Anterior cingulate cortex (tissue), 58 donors: Measurements from ENCODE around the gene BCOR.

Experiments
- DNase-seq, 58 donors: peaks; one replicate each; lab custom pipeline; 2025; lab: John Stamatoyannopoulos, UW

Gene BCOR

DNA sequence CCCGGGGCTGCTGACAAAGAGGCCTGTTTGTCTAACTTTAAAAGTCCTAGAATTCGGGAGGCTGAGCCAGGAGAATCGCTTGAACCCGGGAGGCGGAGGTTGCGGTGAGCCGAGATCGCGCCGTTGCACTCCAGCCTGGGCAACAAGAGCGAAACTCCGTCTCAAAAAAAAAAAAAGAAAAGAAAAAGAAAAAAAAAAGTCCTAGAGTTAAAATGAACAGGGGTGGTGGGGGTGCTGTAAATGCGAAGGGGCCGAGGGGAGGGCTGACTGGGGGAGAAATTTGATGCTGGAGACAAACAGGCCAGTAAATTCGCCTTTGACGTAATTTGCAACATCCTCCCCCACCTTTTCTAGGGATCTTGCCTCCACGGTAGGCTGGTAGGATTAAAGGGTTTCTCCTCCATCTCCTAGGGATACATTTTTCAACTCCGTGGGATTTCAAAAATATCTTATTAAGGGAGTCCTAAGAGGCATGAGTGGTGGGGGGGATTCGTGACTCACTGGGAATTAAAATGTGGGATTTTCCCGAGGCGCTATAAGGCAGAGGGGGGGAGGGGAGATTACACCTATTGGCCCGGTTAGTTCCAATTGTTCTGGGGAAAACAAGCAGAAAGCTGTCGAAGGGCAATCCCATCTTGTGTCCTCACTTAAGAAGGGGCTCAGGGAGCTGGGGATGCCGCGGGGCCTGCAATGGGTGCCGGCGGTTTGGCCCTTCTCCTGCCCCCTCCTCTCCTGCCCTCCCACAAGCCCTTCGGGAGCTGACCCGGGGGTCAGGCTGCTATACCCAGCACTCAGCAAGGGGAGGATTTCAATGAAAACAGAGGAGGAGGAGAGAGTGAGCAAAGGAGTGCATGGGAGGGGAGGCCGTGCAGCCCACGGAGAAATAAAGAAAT is 3.0 kb upstream of the BCOR start:
- no peak for DNase-seq

DNA sequence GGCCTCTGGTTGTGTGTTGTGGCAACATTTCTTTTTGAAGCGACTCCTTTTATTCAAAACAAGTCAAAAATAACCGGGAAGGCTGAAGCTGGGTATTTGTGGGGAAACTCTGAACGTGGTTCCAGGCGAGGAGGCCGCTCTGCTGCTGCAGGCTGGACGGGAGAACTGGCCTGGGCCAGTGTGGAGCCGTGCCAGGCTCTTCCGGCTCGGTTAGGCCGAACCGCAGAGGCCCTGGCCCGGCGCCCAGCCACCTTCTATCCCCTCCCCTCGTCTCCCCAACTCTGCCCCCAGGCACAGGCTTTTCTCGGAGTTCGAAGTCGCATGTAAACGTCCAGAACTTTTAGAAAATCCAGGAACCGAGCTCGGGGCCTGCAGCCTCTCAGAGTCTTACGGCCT is 2.4 kb upstream of the BCOR start:
- DNase-seq, result peak in 3 of 58 donors; percentile 1 to 15 (median 5)

DNA sequence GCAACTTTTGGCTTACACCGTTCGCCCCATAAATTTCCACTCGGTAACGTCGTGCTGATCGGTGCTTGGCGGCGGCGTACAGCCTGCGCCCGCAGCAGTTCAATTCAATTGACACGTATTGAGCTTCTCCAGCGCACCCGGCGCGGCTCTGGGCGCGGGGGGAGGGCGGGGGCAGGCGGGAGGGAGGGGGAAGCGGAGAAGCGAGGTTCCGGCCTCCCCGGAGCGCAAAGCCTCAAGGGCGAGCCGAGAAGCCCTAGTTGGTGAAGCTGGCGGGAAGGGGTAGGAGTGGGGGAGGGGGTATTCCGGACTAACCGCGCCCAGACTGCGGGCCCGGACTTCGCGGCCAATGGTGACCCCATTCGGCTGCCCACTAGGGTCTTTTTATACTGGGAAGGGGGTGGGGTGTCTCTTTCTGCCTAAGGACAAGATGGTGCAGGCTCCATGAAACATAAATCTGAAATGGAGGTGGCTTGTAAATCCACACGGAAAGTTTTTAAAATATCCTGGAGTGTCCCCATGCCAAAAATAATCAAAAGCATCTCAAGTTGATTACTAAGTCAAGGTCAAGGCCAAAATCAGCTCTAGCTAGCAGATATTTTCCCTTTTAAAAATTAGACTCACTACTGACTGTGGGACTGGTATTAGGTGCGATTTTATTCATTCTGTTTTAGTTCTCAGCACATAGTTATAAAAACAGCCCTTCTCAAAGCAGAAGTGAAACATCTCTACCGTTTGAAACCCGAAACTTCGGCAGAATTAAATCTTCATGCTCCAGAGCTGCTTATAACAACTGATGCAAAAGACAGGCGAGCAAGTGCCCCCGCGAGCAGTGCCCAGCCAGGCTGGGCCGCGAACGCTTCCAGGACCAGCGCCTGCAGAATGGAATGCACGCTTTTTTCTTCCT is 1.5 kb upstream of the BCOR start:
- DNase-seq, result peak in 14 of 58 donors; percentile 0 to 47 (median 14)

DNA sequence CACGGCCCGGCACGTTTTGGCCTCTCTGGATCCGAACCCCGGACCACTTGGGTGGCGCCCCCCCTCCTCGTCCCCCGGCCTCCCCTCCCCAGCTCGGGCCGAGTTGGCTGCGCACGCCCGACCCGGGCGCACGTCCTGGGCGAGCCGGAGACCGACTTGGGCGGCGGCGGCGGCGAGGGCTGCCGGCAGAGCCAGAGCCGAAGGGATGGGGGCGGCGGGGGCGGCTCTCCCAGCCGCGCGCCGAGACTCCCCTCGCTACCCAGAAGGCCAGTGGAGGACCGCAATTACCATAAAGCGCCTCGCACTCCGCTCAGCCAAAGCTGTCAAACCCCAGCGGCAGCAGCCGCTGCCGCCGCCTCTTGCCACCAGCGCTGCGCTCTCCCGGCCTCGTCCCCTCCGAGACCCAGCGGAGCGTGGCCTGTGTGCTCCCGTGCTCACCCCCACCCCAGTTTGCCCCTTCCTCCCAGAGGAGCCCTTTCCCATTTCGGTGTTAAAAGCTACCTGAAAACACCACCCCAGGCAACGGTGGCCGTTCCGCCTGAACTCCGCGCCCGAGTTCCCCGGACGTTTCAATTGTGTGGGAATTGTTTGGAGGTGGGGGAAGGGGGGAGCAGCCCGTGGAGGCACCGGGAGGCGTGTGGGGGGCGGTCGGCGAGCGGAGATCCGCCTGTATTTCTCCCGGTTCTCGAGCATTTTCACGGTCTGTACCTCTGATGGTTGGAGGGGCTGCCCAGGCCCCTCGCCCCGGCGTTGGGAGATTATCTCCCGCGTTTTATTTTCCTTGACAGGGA is 701 bp upstream of the BCOR start:
- peak in 43 of 58 donors; percentile 3 to 76 (median 53) for DNase-seq

DNA sequence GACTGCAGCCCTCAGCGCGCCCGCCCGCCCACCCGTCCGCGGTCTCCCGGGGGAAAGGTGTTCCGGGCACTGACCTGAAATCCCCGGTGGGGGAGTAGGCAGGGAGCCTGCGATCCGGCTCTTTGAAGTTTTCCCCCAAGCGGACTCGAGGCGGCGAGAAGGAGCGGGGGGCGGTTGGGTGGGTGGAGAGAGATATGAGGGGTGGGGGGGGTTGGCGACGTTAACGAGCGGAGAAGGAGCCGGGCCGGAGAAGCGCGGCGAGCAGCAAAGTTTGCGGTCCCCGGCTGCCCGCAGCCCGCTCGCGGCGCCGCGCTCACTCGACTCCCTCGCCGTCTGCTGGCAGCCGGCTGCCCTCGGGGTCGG is 636 bp downstream of the BCOR start:
- DNase-seq, result peak in 3 of 58 donors; percentile 21 to 45 (median 34)

DNA sequence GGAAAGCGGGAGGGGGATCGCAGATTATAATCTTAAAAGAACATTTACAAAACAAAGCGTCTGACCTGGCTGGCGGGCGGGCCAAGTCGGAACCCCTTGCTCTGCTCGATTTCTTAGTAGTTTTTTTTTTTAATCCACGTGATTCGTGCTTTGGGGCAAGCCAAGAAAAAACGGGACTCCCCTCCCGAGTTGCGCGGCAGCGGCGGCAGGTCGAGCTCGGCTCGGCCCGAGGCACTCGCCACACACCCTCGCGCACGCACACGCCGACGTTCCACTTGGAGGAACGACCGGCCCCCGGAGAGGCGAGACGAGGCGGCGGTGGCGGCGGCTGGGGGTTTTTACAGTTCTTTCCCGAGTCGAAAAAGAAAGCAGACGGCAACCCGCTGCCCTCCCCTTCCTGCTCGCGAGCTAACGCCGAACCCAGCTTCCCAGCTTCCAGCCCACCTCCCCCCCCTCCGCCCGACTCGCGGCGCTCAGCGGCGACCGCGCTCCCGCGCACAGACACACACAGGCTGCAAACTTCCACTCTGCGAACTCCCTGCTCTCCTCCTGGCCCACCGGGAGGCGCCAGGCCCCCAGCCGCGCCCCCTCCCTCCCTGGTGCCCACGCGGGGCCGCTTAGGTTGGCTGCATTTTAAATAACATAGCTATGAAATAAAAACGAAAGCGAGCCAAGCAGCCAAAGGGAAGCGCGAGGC is 1.2 kb downstream of the BCOR start:
- DNase-seq, result peak in 42 of 58 donors; percentile 4 to 61 (median 27)

DNA sequence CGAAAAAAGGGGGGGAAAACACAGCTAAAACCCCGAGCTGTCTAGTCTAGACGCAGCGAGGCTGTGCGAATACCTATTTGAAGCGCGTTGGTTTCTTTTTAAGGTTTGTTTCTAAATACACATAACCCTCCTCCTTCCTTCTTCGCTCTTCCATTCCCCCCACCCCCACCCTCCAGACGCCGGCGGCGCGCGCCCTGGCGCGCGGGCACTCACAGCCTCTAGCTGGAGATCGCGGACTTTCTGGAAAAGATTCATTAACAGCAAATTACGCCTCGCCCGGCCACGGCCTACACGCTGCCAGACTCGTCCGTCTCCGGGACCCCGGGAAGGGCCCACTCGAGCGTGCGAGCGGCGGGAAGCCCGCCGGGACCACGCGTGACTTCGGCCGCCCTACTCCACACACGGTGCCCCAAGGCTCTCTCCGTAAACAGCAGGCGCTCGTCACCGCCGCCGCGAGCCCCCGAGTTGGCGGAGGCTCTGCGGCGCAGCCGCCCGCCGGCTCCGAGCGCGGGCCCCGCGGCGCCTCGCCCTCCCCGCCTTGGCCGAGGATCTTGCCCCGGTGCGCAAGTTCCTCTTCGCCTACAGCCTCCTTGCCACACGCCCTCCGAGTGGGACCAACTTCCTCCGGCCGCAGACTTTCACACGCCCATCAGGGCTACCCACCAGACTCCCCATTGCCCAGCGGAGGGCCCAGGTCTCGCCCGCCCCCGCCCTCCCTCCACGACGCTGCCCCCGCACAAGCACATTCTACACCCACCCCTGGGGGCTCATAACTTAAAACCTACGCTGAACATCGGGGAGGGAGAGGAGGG is 2.0 kb downstream of the BCOR start:
- DNase-seq, result peak in 32 of 58 donors; percentile 3 to 61 (median 25)

DNA sequence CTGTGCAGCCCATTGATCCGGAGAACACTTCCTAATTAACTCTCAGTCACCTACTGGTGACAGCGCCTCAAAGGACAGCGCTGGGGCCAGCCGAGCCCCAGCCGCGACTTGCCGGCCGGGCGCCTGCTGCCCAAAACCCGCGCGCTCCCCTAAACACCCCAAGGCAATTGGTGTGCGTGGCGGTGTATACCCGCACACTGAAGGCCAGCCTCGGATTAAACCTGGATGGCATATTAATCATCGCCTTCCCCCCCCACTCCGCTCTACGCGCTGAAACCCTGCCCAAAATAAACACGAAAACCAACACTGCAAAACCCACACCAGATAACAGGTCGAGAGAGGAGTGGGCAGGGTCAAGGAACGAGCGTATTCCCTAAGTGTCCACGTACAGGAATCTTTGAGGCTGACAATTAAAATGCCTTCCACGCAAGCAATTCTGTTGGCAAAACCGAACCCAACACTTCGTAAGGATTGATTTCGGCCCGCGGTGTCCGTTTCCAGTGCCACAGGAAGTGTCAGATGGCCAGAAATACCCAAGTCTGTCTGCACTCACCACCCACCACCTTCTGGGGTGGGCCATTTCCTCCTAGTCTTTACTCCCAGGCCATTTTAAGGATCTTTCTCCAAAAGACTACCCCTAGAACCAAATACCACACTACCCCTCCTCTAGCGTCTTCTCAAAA is 2.7 kb downstream of the BCOR start:
- peak in 3 of 58 donors; percentile 2 to 23 (median 7) for DNase-seq

DNA sequence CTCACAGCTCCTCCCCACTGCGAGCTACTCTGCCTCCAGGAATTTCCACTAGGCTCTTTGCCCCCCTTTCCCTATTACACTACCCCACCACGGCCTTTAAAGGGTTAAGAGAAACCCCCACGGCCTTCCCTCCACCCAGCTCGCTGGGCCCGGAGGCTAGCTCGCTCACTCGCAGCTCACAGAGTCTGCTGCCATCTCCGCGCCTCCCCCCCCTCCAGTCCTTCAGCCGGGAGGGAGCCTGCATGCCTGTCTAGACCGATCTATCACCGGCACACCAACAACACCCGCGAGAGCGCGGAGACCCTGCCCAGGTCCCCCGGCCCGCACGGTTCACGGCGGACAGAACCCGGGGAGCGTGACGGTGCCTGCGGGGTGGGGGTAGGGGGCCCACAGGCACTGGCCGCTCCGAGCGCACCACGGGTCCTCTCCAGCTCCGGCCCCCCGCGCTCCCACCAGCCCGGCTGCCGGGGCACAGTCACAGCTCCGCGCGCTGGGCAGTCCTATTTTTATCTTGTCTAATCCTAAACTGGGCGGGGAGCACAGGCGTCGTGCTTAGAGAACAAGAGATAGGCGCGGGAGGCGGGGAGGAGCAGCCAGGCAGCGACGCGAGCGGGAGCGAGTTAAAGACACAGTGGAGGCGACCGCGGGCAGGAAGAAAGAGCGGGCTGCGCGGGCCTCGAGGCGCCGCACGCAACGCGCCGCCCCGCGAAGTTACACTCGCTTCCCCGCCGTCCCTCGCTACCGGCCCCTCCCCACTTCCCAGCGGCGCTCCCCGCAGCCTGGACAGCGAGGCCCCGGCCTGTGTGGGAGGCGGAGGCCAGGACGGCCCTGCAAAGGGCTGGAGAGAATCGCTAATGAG is 3.5 kb downstream of the BCOR start:
- DNase-seq, result peak in 29 of 58 donors; percentile 3 to 53 (median 23)

DNA sequence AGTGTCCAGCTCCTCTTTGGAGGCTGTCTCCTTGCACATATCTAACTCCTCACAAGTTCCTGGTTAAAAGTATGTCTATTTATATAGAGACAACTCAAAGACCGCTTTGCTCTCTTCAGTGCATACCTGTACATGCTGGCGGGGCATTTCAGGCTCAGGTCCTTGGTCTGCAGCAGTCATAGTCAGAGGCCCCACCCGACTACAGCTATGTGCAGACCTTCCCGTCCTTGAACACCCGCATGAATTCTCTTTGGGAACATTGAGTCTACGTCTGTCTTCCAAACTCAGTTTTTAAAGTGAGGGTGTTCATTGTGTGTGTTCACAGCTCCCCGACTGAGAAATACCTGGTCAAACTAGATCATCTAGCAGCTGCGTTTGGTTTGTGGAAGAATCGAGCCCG is 4.2 kb downstream of the BCOR start:
- DNase-seq, result no peak

DNA sequence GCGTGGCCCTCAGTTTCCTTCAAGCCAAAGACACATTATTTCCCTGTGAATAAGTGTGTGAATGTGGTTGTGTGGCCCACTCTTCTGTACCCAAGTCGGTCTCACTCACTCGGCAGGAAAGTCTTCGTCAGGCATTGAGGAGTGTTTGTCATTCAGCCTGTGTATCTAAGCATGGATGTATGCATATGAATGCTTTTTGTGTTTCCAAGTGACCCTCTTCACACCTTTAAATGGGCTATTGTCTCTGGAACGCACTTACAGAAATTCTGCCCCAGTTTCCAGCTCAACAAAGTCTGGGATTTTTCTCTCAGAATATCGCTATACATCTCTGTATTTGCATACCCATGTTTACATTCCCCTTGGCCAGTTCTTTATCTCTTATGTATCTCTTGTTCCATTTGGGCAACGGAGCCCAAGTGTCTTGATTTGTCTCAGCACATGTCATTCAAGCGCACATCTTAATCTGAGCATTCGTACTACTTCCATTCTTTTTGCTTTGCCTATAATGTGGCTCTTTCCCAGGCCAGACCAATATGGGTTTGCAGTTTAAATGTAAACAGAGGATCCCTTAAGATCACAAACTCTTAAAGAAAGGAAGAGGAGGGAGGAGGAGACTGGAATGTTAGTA is 4.8 kb downstream of the BCOR start:
- no peak for DNase-seq

DNA sequence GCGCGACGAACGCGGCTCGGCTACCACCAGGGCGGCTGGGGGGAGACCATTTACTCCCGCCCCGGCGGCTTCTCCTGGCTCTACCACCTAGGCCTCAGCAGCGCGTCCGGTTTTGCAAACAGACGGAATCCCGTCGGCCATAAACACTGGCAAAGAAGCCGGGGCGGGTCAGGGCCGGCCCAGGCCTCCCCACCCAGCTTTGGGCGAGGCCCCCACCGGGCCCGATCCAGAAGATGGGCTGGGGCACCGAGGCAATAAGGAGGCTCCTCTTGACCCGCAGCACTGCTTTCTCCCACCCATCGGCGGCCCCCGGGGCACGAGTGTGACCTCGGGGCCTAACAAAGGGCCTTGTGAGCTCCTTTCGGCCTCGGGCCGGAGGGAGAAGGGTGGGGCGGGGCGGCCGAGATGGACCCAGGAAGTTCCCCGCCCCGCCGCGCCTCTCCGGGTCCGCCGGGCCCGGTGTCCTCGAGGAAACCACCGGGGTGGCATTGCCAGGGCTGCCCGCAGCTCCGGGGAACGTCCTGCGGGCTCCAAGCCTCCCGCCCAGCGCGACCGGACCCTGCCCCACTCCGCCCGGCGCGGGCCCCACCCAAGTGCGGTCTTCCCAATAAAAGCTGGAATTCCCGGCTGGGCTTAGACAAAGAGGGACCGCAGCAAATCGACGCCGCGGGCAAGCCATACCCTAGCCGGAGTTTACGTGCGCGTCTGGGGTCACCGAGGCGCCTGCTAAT is 5.9 kb downstream of the BCOR start:
- no peak for DNase-seq

DNA sequence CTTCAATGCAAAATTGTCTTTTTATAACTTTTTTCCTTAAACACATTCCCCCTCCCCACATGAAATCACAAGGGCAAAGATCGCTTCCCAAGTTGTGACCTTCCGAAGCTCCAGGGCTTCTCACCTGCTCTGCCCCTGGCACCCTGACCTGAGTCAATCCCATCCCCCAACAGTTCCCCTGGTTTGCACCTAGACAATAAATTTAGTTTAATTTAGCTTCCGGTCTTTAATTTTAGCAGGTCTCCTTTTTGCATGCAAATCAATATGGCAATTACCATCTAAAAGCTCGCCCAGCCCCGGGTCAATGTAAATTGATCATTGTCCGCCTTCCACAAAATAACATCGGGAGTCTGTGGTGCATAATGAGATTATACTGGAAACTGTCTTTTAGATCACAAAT is 6.8 kb downstream of the BCOR start:
- no peak for DNase-seq

DNA sequence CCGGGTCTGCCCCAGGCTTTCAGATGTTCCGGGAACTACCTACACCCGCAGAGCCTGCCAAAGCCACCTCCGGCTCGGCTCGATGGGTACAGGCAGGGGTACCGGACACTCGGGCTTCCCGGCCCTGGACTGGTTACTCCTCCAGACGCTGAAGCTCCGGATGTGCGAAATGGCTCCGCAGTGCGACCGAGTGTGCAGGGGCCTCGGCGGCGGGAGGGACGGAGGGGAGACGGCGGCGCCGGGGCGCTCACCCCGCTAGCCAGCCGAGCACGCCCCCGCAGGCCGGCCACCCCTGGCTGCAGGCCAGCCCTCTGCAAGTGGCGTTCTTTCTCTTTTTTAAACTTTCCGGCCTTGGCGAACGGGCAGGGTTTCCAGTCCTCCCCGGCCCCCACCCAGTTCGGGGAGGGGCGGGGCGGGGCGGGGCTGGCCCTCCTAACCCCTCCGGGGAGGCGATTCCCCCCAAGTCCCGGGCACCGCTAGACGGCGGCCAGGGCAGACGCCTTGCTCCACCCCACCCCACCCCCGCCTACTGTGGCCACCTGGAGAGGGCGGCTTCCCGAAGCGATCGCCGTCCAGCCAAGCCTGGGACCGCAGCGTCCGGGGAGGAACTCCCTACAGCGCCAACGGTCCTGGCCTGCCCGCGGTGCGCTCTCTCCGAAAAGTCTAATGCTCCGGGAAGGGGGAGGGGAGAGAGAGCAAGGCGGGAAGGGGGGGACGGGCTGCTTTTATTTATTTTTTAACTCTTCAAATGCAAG is 7.5 kb downstream of the BCOR start:
- DNase-seq, result peak in 1 of 58 donors; percentile 19

DNA sequence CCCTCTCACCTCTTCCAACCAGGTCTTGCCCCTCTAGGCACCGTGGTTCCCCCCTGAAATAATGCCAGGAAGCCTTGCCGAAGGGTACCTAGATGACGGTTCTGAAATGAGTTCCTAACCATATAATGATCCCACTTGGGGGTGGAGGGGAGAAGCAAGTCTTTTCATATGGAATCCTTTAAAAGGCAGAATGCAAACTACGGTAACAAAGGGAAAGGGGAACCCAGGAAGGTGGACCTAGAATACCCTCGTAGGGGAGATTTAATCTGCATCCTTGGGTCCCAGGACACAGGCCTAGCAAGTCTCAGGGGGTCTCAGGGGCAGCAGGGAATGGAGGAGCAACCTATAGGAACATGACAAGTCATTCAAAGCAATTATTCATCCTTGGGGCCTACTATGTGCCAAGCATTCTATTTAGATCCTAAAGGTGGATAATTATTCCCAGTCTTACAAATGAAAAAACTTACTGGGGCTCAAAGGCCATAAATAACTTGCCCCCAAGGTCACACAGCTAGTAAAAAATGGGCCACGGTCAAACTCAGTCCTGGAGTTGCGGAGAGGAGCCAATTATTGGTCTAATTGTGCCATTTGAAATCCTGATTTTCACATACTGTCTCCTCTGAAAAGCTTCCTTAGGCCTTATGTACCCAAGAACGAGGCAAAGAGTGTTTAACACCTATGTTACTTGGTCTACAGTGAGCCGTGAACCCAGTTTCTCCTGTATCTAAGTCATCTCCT is 8.8 kb downstream of the BCOR start:
- DNase-seq, result no peak
